Stimulated activated CD8-positive, alpha-beta memory T cell treated with anti-CD3 and anti-CD28 coated beads, Interleukin-12 subunit alpha, Interleukin-12 subunit beta, amount 100 ng/mL, for 24 hours (primary cell): ENCODE measurements around the gene PGAP1.

ENCODE experiments used
- DNase-seq: peaks from one replicate; pipeline ENCODE4 v3.0.0-alpha.2; 2020; ENCODE audit errors: extremely low read depth

Gene PGAP1

DNA sequence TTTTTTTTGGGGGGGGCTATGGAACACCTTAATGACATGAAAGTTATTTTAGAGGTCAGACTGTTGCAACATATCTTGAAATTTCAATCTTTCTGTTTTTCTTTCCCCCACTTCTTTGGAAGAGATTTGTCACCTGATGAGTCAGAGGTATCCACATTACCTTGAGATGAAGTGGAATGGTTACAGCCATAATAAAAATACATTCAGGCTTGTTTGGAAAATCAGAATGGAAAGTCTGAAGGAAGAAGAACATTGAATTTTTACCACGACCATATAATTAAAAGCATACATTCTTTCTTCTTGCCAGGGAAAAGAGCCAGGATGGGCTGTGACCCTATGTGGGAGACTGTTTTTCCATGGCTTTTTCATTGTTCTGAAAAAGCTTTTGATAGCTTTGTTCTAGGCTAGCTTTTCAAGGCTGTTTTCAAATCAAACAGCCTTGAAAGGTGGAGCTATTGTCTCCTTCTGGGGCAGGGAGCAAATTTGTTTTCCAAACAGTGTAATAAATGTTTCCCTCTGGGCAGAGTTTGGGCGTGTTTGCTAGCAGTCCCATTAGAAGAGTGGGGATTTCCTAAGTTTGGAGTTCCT is 124.7 kb downstream of the PGAP1 start:
- DNase-seq: no peak

DNA sequence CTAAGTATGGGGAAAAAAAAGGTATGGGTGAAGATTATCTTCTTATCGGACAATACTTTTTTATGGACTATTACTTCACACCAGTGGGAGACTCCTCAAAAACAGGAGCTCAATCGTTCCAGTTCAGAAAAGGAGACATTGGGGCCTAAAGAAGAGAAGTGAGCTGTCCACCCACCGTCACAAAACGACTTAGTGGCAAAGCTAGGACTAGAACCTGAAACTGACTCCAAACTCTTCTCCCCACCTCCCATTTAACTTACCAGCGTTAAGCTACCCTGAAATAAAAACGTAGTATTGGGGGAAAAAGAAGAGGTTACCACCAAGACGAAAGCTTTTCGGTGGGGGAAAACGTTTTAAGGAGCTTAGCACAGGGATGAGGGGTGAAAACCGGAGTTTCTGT is 127.5 kb downstream of the PGAP1 start:
- no peak for DNase-seq

DNA sequence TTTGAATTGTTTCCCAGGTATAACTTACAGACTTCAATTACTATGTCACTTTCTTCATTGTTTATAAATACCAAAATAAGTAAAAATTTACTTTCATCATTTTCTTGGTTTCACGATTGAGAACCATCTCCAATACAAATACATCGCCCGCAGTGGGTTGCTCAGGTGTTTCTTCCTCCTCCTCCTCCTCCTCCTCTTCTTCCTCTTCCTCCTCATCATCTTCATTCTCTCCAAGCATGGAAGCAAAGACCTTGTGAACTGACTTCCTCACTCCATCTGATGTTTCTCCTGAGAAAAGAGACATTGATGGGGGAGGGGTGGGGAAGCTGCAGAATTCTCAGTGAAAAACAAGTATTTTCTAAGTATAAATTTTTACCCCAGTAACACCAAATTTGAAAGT is 133.6 kb downstream of the PGAP1 start:
- DNase-seq: no peak

DNA sequence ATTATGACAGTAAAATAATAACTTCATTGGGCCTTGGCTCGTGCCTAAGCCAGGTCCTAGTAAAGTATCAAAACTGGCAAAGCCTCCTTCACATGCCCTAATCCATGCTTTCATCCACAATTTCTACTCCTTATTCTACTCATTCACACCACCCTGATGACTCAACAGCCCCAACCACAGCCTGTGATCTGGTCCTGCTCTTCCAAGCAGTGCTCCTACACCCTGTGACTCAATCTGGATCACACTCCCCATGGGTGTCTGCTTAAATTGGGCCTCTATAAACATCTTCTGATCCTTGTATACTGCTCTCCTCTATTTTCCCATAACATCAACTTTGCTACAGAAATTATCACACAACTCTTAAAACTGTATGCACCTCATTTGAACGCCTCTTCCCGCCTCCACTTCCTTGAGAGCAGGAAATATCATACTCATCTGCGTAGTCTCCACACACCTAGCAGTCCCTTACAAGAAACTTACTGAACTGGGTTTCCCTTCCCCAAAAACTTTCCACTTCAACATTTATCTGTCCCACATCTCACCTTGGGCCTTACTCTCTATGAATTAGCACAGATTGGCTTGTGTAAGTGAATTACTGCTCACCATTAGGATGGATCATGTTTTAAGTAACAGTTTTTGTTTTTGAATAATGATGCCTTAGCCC is 142.9 kb downstream of the PGAP1 start:
- DNase-seq: no peak
